HepG2 (cell line): ENCODE results near the gene RNF123. TPM values are rescaled to one million over a fixed set of nuclear protein-coding genes. Genes with fewer than 3 reads are reported as not detected.
A peak's percentile ranks its signal among the peaks of the same experiment; 100 is the strongest.
"Not testable (repeated sequence)": the region's sequence is repeated elsewhere in the genome, so short reads cannot be mapped to it uniquely, and the experiment has no call there.

Experiments
- ATAC-seq: fragments of 200-7000 bp; cut with Tn5 transposase; 3 replicates; pipeline ENCODE4 v1.9.1; 2020; ENCODE audit warnings: mild to moderate bottlenecking, moderate library complexity
- BruUV-seq: library from RNA; stranded (reverse); fragments of 400-500 nt; replicated peaks from 2 replicates; lab custom pipeline; 2021; lab: Mats Ljungman, UMichigan
- CTCF ChIA-PET: fragments of 300-600 bp; formaldehyde crosslinking; extraction: SDS; loops from one replicate; lab custom pipeline; 2021; ENCODE audit warnings: low total read pairs, inconsistent platforms, low intra/inter-chr PET ratio; lab: Yijun Ruan, JAX
- POLR2A ChIA-PET: fragments of 350-600 bp; sonication (Branson Sonifier 250); formaldehyde crosslinking; loops from one replicate; lab custom pipeline; 2020; ENCODE audit warnings: antibody characterized with exemption, inconsistent platforms; lab: Yijun Ruan, JAX
- DNase-seq: peaks from one replicate; pipeline ENCODE4 v3.0.0-alpha.2; 2015; ENCODE audit warnings: low spot score
- FAIRE-seq: peaks from 3 replicates; lab custom pipeline; 2011; peaks lifted over from hg19 to GRCh38; lab: Jason Lieb, UNC
- H2AFZ ChIP-seq: one replicate; pipeline ENCODE4 v1.6.1; 2011; ENCODE audit warnings: low read length, inconsistent platforms
- H3K27ac ChIP-seq: fragments of 300-600 bp; 3 replicates; pipeline ENCODE4 v1.8.0; 2011; ENCODE audit warnings: mixed run types, mild to moderate bottlenecking, mixed read lengths, low read length, inconsistent platforms; ENCODE audit not compliant: insufficient read depth; ENCODE audit errors: extremely low read length
- H3K27me3 ChIP-seq, 2 experiments: fragments of 200-600 bp in 1 of 2; 2 replicates in 1 of 2; 3 replicates in 1 of 2; pipeline versions ENCODE4 v1.6.0 to v1.8.0; 2011; ENCODE audit warnings: low read length in 2 of 2, mild to moderate bottlenecking in 2 of 2, moderate library complexity in 2 of 2, inconsistent platforms in 1 of 2; ENCODE audit not compliant: insufficient read depth in 2 of 2, control insufficient read depth in 1 of 2
- H3K36me3 ChIP-seq, 2 experiments: fragments of 200-600 bp in 1 of 2; replicated peaks in 1 of 2; 2 replicates in 1 of 2; 3 replicates in 1 of 2; pipeline versions ENCODE4 v1.5.1 to v1.8.0; 2011; ENCODE audit warnings: low read length in 2 of 2, inconsistent platforms in 1 of 2; ENCODE audit not compliant: insufficient read depth in 2 of 2, control insufficient read depth in 1 of 2
- H3K4me1 ChIP-seq: 2 replicates; pipeline ENCODE4 v1.5.1; 2012; ENCODE audit warnings: low read length, inconsistent platforms; ENCODE audit not compliant: insufficient read depth
- H3K4me2 ChIP-seq: 2 replicates; pipeline ENCODE4 v1.6.0; 2011; ENCODE audit warnings: low read depth, low read length, inconsistent platforms
- H3K4me3 ChIP-seq, 3 experiments: fragments of 200-600 bp in 1 of 3; sonication (generic), shearing (Covaris generic) in 1 of 3; replicated peaks in 1 of 3; 2 replicates each; pipeline ENCODE4 v1.5.1; 2011 to 2016; ENCODE audit warnings: low read length in 3 of 3, inconsistent platforms in 2 of 3, low read depth in 2 of 3, mild to moderate bottlenecking in 2 of 3, control low read depth in 1 of 3, mixed read lengths in 1 of 3; ENCODE audit not compliant: insufficient read depth in 1 of 3
- H3K79me2 ChIP-seq: one replicate; pipeline ENCODE4 v1.6.1; 2011; ENCODE audit warnings: low read length, inconsistent platforms; ENCODE audit not compliant: insufficient read depth
- H3K9ac ChIP-seq: 2 replicates; pipeline ENCODE4 v1.6.0; 2011; ENCODE audit warnings: mild to moderate bottlenecking, low read depth, low read length, inconsistent platforms; ENCODE audit not compliant: insufficient read depth
- H3K9me3 ChIP-seq: 2 replicates; pipeline ENCODE4 v1.5.1; 2012; ENCODE audit warnings: mild to moderate bottlenecking, low read length
- H4K20me1 ChIP-seq: 2 replicates; pipeline ENCODE4 v1.6.0; 2011; ENCODE audit warnings: inconsistent platforms, mild to moderate bottlenecking, low read length, moderate library complexity; ENCODE audit not compliant: insufficient read depth
- RXRA ChIP-seq: sonication (generic); formaldehyde crosslinking; IDR thresholded peaks from 2 replicates; pipeline ENCODE4 v1.5.1; 2020; ENCODE audit warnings: missing genetic modification reagents
- ZFY ChIP-seq: sonication (generic); formaldehyde crosslinking; IDR thresholded peaks from 2 replicates; pipeline ENCODE4 v1.4.0; 2020; ENCODE audit warnings: missing genetic modification reagents
- WGBS: methylation state at CpG from one replicate; pipeline ENCODE4 v1.1.6; 2017; ENCODE audit warnings: low lambda C conversion rate; 5-methylcytosine and 5-hydroxymethylcytosine counted together
- in situ Hi-C: cut with HindIII; loops from 2 replicates; pipeline ENCODE4 v1.10.0; 2017; ENCODE audit warnings: low pct_unique_long_range_greater_than_20kb; ENCODE audit not compliant: extremely low pct_ligation_motif_present
- intact Hi-C: fragments of 100-400 bp; cut with micrococcal nuclease; formaldehyde crosslinking; loops from one replicate; pipeline ENCODE4 v1.10.0; 2022; ENCODE audit not compliant: unreplicated experiment
- polyA plus RNA-seq, 8 experiments: library from polyadenylated mRNA; depleted of rRNA in 3 of 8; stranded (reverse) in 7 of 8; unstranded in 1 of 8; fragments of >200 nt; fragmentation: Illumina TruSeq in 4 of 8; extraction: Trizol in 4 of 8; gene quantifications; 2 replicates each; pipeline versions ENCODE4 v1.2.1 to v1.2.3, GENCODE V29; 2011 to 2016; ENCODE audit warnings: low read depth in 4 of 8, missing spikeins in 1 of 8, mixed read lengths in 1 of 8; ENCODE audit not compliant: insufficient read depth in 1 of 8
- total RNA-seq, 5 experiments: library from RNA; depleted of rRNA; stranded (reverse); fragments of >200 nt; fragmentation: Illumina TruSeq; extraction: Trizol; gene quantifications; 2 replicates each; pipeline ENCODE4 v1.2.3, GENCODE V29; 2016; ENCODE audit warnings: low read depth in 1 of 5
- TF ChIP-seq, protein P1 (sequence below): sonication (generic); formaldehyde crosslinking; conservative IDR thresholded peaks from 2 replicates; pipeline ENCODE4 v1.4.0; 2020; ENCODE audit warnings: mild to moderate bottlenecking, missing genetic modification reagents, moderate library complexity

The RNF123 gene
- total and polyA plus RNA-seq, 2 of the 13 experiments (the other 11 are each of a cell fraction or from before 2014, with no cell fraction given): 29.9 to 82.2 TPM

DNA sequence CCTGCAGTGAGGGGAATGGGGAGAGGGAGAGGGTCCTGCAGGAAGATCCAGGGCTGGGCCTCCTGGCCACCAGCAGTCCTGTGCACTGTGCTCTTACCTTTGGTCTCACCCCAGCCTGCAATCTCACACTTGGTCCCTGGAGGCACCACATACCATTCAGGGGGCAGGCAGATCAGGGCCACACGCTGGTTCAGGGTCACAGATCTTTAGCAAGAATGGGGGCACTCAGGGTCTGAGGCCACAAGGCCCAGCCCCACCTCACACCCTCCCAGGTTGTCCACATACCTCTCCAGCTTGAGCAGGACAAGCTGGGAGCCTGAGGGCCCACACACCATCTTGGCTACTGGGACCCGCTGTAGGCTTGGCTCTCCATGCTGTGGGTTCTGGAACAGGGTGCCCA lies 4.9 kb upstream of the RNF123 start (continued):
- TF ChIP-seq, protein P1, sequence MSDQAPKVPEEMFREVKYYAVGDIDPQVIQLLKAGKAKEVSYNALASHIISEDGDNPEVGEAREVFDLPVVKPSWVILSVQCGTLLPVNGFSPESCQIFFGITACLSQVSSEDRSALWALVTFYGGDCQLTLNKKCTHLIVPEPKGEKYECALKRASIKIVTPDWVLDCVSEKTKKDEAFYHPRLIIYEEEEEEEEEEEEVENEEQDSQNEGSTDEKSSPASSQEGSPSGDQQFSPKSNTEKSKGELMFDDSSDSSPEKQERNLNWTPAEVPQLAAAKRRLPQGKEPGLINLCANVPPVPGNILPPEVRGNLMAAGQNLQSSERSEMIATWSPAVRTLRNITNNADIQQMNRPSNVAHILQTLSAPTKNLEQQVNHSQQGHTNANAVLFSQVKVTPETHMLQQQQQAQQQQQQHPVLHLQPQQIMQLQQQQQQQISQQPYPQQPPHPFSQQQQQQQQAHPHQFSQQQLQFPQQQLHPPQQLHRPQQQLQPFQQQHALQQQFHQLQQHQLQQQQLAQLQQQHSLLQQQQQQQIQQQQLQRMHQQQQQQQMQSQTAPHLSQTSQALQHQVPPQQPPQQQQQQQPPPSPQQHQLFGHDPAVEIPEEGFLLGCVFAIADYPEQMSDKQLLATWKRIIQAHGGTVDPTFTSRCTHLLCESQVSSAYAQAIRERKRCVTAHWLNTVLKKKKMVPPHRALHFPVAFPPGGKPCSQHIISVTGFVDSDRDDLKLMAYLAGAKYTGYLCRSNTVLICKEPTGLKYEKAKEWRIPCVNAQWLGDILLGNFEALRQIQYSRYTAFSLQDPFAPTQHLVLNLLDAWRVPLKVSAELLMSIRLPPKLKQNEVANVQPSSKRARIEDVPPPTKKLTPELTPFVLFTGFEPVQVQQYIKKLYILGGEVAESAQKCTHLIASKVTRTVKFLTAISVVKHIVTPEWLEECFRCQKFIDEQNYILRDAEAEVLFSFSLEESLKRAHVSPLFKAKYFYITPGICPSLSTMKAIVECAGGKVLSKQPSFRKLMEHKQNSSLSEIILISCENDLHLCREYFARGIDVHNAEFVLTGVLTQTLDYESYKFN (CRISPR knock-in tag): peak; percentile 45
- TF ChIP-seq ZFY (CRISPR knock-in tag) (peak; percentile 20; the same call in 1 of the 2 replicates), RXRA (CRISPR knock-in tag) (peak; percentile 53)

DNA sequence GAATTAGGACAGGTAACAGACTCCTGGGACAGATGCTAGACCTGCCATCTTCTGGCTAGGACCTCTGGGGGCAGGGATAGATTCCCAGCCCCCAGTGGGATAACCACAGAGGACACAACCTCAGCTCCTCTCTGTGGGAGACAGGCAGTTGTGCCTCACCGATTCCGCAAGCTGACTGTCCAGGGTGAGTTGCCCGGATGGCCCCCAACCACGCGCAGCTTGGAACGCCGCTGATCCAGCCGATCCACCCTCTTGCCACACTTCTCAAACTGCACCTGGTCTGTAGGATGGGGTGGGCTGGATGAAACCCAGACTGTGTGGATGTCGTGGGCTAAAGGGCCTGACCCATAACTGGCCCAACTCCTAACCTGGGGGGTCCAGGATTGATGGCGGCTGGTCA lies 4.3 kb upstream of the RNF123 start:
- intact Hi-C loops, H2AFZ ChIP-seq, BruUV-seq, DNase-seq, H3K4me2 ChIP-seq, ATAC-seq, H3K9ac ChIP-seq, CTCF ChIA-PET, H4K20me1 ChIP-seq, in situ Hi-C loops, FAIRE-seq, POLR2A ChIA-PET, H3K4me3 ChIP-seq, H3K27me3 ChIP-seq, H3K9me3 ChIP-seq: not testable (repeated sequence)
- peaks cover 38% of the 10 kb centered on the region for H3K4me1 ChIP-seq
- H3K27ac ChIP-seq: peak overlapping the region; percentile 67
- H3K79me2 ChIP-seq: peaks cover 20% of the 10 kb centered on the region
- 100% methylated on average over 10 of the region's 10 CpGs for WGBS
- H3K36me3 ChIP-seq: peaks cover 22 to 37% of the 10 kb centered on the region in 2 experiments
